Esophagus muscularis mucosa (tissue), 4 donors: ENCODE measurements around the gene FAM3A. TPM values are rescaled to one million over a fixed set of nuclear protein-coding genes. Genes with fewer than 3 reads are reported as not detected.

ENCODE experiments used
- DNase-seq: peaks from one replicate; pipeline ENCODE4 v3.0.0-alpha.2; 2017; ENCODE audit errors: extremely low spot score
- H3K27ac ChIP-seq, 4 donors: fragments of 200-600 bp; sonication (generic); replicated peaks in 1 of 4; 1 replicate in 3 of 4; 2 replicates in 1 of 4; pipeline ENCODE4 v1.5.1; 2016 to 2019; ENCODE audit warnings: mild to moderate bottlenecking in 1 of 4
- H3K27me3 ChIP-seq, 4 donors: fragments of 200-600 bp; sonication (generic); one replicate each; pipeline versions ENCODE4 v1.5.1 to v1.6.0; 2016 to 2019
- H3K36me3 ChIP-seq, 4 donors: fragments of 200-600 bp; sonication (generic); one replicate each; pipeline ENCODE4 v1.5.1; 2016 to 2019
- H3K4me1 ChIP-seq, 4 donors: fragments of 200-600 bp; sonication (generic); one replicate each; pipeline ENCODE4 v1.5.1; 2016 to 2019
- H3K4me3 ChIP-seq, 4 donors: fragments of 200-600 bp; sonication (generic); 1 replicate in 2 of 4; 2 replicates in 2 of 4; pipeline ENCODE4 v1.5.1; 2016 to 2019; ENCODE audit warnings: mild to moderate bottlenecking in 4 of 4, moderate library complexity in 1 of 4
- H3K9me3 ChIP-seq, 4 donors: fragments of 200-600 bp; sonication (generic); 1 replicate in 3 of 4; 2 replicates in 1 of 4; pipeline ENCODE4 v1.5.1; 2016 to 2019
- CTCF ChIP-seq, 3 experiments: fragments of 200-600 bp in 2 of 3; fragments of 450-650 bp in 1 of 3; sonication (generic) in 2 of 3; IDR thresholded peaks; one replicate each; pipeline ENCODE4 v1.5.1; 2017 to 2019; ENCODE audit warnings: antibody characterized with exemption in 3 of 3, mild to moderate bottlenecking in 2 of 3, moderate library complexity in 1 of 3
- EP300 ChIP-seq: sonication (generic); formaldehyde crosslinking; IDR thresholded peaks from one replicate; pipeline ENCODE4 v1.6.1; 2017; ENCODE audit warnings: antibody characterized with exemption
- POLR2A ChIP-seq: fragments of 450-650 bp; IDR thresholded peaks from one replicate; pipeline ENCODE4 v1.6.1; 2017; ENCODE audit warnings: antibody characterized with exemption, moderate library complexity, mild to moderate bottlenecking, low read depth
- POLR2AphosphoS5 ChIP-seq, 2 donors: sonication (generic); formaldehyde crosslinking; IDR thresholded peaks; one replicate each; pipeline ENCODE4 v1.6.1; 2017; ENCODE audit warnings: antibody characterized with exemption in 2 of 2
- WGBS: methylation state at CpG from one replicate; pipeline ENCODE4 v1.1.5; 2018; 5-methylcytosine and 5-hydroxymethylcytosine counted together
- intact Hi-C: fragments of 100-400 bp; cut with DNase I; formaldehyde crosslinking; loops from one replicate; pipeline ENCODE4 v1.15.1; 2023
- total RNA-seq, 4 donors: library from RNA; depleted of rRNA; stranded (reverse); fragments of >200 nt; gene quantifications; one replicate each; pipeline versions ENCODE4 v1.1.0 to v1.2.1, GENCODE V29; 2016

FAM3A gene
- total RNA-seq, 4 donors from 2014 or later = 34.9 to 49.4 (median 40.4) TPM

GRCh38 chrX:154487518-154488290, 28.3 kb downstream of the FAM3A start:
- intact Hi-C loops = loop anchor here (5.0 kb wide), 2 partner anchors 40 to 50 kb away; partner anchors contain the start of gene GDI1
- H3K9me3 ChIP-seq = no peaks in the 10 kb centered on the region
- DNase-seq = no peak
- TF ChIP-seq POLR2AphosphoS5 (IDR thresholded peaks at IDR 0.05) (no peak), POLR2A (no peak), EP300 (no peak), CTCF (IDR thresholded peaks at IDR 0.05) (no peak)
- peak overlapping the region; percentile 86 to 89 (median 88) for H3K27ac ChIP-seq
- peaks cover 23 to 50% (median 48%) of the 10 kb centered on the region in 4 donors for H3K4me1 ChIP-seq
- H3K4me3 ChIP-seq = no peak overlapping the region
- WGBS = 94% methylated on average over 22 of the region's 28 CpGs
- peaks cover 0 to 29% (median 24%) of the 10 kb centered on the region in 4 donors for H3K36me3 ChIP-seq
- no peaks in the 10 kb centered on the region for H3K27me3 ChIP-seq

- Histone ChIP-seq H3K27me3 (no peaks in the 10 kb centered on the region), H3K36me3 (peaks cover 0 to 29% (median 24%) of the 10 kb centered on the region in 4 donors), H3K4me1 (peaks cover 23 to 50% (median 48%) of the 10 kb centered on the region in 4 donors), H3K4me3 (peak within 1 kb of the TSS; percentile 68 to 81 (median 70)), H3K27ac (peak within 1 kb of the TSS; percentile 86 to 89 (median 88)), H3K9me3 (no peaks in the 10 kb centered on the region)
- DNase-seq = no peak
- intact Hi-C loops = loop anchor here (5.0 kb wide), 2 partner anchors 41 to 49 kb away; partner anchors contain the start of gene GDI1
- WGBS = 62% methylated on average over 13 of the region's 95 CpGs
- TF ChIP-seq POLR2AphosphoS5 (IDR thresholded peaks at IDR 0.05) (peak in 1 of 2 donors; percentile 26), EP300 (no peak), POLR2A (no peak), CTCF (IDR thresholded peaks at IDR 0.05) (no peak)
These were observed 29.4 kb downstream of the FAM3A start, which contains the start of gene UBL4A for GRCh38 chrX:154486396-154487207. Gene UBL4A (minus strand): TSS chrX:154486615. CDS start chrX:154486584, 31 bp downstream.

- H3K4me1 ChIP-seq = peaks cover 23 to 50% (median 45%) of the 10 kb centered on the region in 4 donors
- TF ChIP-seq CTCF (IDR thresholded peaks at IDR 0.05) (no peak), EP300 (no peak), POLR2A (no peak), POLR2AphosphoS5 (IDR thresholded peaks at IDR 0.05) (no peak)
- no CpG with 5 or more reads among the region's 35 CpGs for WGBS
- peak overlapping the region; percentile 86 to 89 (median 88) for H3K27ac ChIP-seq
- H3K4me3 ChIP-seq = peak overlapping the region; percentile 68 to 81 (median 70)
- intact Hi-C loops = loop anchor here (5.0 kb wide), 2 partner anchors 41 to 49 kb away; partner anchors contain the start of gene GDI1
- DNase-seq = no peak
- H3K9me3 ChIP-seq = no peaks in the 10 kb centered on the region
- H3K27me3 ChIP-seq = no peaks in the 10 kb centered on the region
- H3K36me3 ChIP-seq = peaks cover 0 to 29% (median 24%) of the 10 kb centered on the region in 4 donors
These were observed 30.0 kb downstream of the FAM3A start for GRCh38 chrX:154486052-154486395.

GRCh38 chrX:154485150-154486051, 30.6 kb downstream of the FAM3A start:
- peaks cover 0 to 29% (median 24%) of the 10 kb centered on the region in 4 donors for H3K36me3 ChIP-seq
- intact Hi-C loops = loop anchor here (5.0 kb wide), 2 partner anchors 42 to 48 kb away; partner anchors contain the start of gene GDI1

More at GRCh38 chrX:154485150-154486051, 30.6 kb downstream of the FAM3A start:
- DNase-seq = no peak
- H3K27ac ChIP-seq = peak overlapping the region; percentile 86 to 89 (median 88)
- WGBS = 75% methylated on average over 25 of the region's 35 CpGs
- H3K9me3 ChIP-seq = no peaks in the 10 kb centered on the region
- TF ChIP-seq CTCF (IDR thresholded peaks at IDR 0.05) (no peak), EP300 (no peak), POLR2A (no peak), POLR2AphosphoS5 (IDR thresholded peaks at IDR 0.05) (no peak)
- H3K4me3 ChIP-seq = peak overlapping the region; percentile 68 to 81 (median 70)
- peaks cover 23 to 50% (median 45%) of the 10 kb centered on the region in 4 donors for H3K4me1 ChIP-seq
- H3K27me3 ChIP-seq = no peaks in the 10 kb centered on the region
